Measurements from ENCODE around the gene MMP14.

DNA sequence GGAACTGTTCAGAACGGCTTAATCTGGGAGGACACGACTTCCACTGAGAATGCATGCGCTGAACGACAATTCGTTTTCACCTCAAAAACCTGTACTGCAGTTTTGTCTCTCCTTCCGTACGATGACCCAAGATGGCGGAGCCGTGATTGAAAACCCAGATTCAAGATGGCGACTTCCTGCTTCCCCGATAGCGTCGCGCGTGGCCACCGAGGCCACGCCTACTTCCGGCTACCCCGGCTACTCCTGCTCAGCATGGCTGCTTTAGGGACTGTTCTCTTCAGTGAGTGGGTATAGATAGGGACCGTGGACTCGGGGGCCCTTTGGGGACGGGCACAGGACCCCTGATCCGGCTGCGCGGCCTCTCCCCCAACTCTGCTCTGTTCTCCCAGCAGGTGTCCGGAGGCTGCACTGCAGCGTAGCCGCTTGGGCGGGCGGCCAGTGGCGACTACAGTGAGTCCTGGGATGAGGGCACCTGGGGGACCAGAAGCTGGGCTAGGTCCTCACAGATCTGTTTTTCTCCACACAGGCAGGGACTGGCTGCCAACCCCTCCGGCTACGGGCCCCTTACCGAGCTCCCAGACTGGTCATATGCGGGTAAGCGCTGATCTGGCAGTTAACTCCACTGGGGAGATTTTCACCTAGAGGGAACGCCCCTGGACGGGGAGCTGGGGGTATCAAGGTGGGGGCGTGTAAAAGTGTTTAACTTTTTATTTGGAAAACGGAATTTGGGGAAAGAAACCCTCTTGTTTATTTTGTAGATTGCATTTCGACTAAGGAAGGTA, 6.5 kb upstream of the MMP14 start, which contains the start of gene MRPL52:
- TF ChIP-seq POLR2AphosphoS5 (IDR thresholded peaks at IDR 0.05; ENCODE audit: low read depth, low read length): peak; percentile 83
- TF ChIP-seq, protein P1, sequence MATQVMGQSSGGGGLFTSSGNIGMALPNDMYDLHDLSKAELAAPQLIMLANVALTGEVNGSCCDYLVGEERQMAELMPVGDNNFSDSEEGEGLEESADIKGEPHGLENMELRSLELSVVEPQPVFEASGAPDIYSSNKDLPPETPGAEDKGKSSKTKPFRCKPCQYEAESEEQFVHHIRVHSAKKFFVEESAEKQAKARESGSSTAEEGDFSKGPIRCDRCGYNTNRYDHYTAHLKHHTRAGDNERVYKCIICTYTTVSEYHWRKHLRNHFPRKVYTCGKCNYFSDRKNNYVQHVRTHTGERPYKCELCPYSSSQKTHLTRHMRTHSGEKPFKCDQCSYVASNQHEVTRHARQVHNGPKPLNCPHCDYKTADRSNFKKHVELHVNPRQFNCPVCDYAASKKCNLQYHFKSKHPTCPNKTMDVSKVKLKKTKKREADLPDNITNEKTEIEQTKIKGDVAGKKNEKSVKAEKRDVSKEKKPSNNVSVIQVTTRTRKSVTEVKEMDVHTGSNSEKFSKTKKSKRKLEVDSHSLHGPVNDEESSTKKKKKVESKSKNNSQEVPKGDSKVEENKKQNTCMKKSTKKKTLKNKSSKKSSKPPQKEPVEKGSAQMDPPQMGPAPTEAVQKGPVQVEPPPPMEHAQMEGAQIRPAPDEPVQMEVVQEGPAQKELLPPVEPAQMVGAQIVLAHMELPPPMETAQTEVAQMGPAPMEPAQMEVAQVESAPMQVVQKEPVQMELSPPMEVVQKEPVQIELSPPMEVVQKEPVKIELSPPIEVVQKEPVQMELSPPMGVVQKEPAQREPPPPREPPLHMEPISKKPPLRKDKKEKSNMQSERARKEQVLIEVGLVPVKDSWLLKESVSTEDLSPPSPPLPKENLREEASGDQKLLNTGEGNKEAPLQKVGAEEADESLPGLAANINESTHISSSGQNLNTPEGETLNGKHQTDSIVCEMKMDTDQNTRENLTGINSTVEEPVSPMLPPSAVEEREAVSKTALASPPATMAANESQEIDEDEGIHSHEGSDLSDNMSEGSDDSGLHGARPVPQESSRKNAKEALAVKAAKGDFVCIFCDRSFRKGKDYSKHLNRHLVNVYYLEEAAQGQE (IDR thresholded peaks at IDR 0.05; ENCODE audit: insufficient read depth in 1 of 2, low read depth in 2 of 2, low read length in 2 of 2): no peak
- no peak for TF ChIP-seq SIN3A (IDR thresholded peaks at IDR 0.05; ENCODE audit: borderline replicate concordance, insufficient read depth, low read length)
- TF ChIP-seq TAF1 (IDR thresholded peaks at IDR 0.05; ENCODE audit: borderline replicate concordance, insufficient read depth, low read length): peak; percentile 66; the same call in 1 of the 2 replicates

Data from PFSK-1 (cell line).